Endothelial cell of umbilical vein (primary cell): Measurements from ENCODE around the gene TAOK1. TPM values are rescaled to one million over a fixed set of nuclear protein-coding genes. Genes with fewer than 3 reads are reported as not detected.

Experiments used
- BruUV-seq: library from RNA; stranded (reverse); fragments of 400-500 nt; replicated peaks from 2 replicates; lab custom pipeline; 2021; lab: Mats Ljungman, UMichigan
- CTCF ChIA-PET: fragments of 300-600, 350-600 bp; sonication (Branson Sonifier 250); formaldehyde crosslinking; loops from one replicate; lab custom pipeline; 2021; ENCODE audit warnings: antibody characterized with exemption, inconsistent platforms; lab: Charles Lee
- POLR2A ChIA-PET: fragments of 300-600, 350-600 bp; sonication (Branson Sonifier 250); formaldehyde crosslinking; loops from one replicate; lab custom pipeline; 2021; ENCODE audit warnings: antibody characterized with exemption, inconsistent platforms; lab: Charles Lee
- DNase-seq: peaks from one replicate; pipeline ENCODE4 v3.0.0-alpha.2; 2011; ENCODE audit warnings: low read depth, low spot score
- FAIRE-seq: peaks from 2 replicates; lab custom pipeline; 2011; peaks lifted over from hg19 to GRCh38; lab: Jason Lieb, UNC
- H2AFZ ChIP-seq: 2 replicates; pipeline ENCODE4 v1.6.0; 2012; ENCODE audit warnings: low read depth, low read length, control low read depth, inconsistent platforms
- H3K27ac ChIP-seq: 2 replicates; pipeline ENCODE4 v1.5.1; 2011; ENCODE audit warnings: low read depth, mild to moderate bottlenecking, control low read depth, low read length, moderate library complexity; ENCODE audit not compliant: insufficient read depth
- H3K27me3 ChIP-seq, 2 experiments: 2 replicates each; pipeline versions ENCODE4 v1.6.0 to v1.6.1; 2011; ENCODE audit warnings: low read length in 2 of 2, mixed read lengths in 1 of 2; ENCODE audit not compliant: control insufficient read depth in 2 of 2, insufficient read depth in 2 of 2
- H3K36me3 ChIP-seq, 2 experiments: 2 replicates in 1 of 2; 3 replicates in 1 of 2; pipeline ENCODE4 v1.5.1; 2011; ENCODE audit warnings: low read length in 2 of 2, mild to moderate bottlenecking in 1 of 2, moderate library complexity in 1 of 2; ENCODE audit not compliant: control insufficient read depth in 2 of 2, insufficient read depth in 2 of 2; ENCODE audit errors: extremely low read depth in 1 of 2
- H3K4me1 ChIP-seq: 3 replicates; pipeline ENCODE4 v1.5.1; 2011; ENCODE audit warnings: mild to moderate bottlenecking, low read length; ENCODE audit not compliant: control insufficient read depth, insufficient read depth; ENCODE audit errors: extremely low read depth
- H3K4me2 ChIP-seq: 2 replicates; pipeline ENCODE4 v1.6.1; 2011; ENCODE audit warnings: low read length, control low read depth, mixed read lengths; ENCODE audit not compliant: insufficient read depth
- H3K4me3 ChIP-seq, 3 experiments: fragments of 200-600 bp in 1 of 3; sonication (generic), shearing (Covaris generic) in 1 of 3; replicated peaks in 1 of 3; 2 replicates each; pipeline ENCODE4 v1.5.1; 2011 to 2016; ENCODE audit warnings: control low read depth in 3 of 3, low read length in 3 of 3, mild to moderate bottlenecking in 2 of 3, inconsistent platforms in 1 of 3, low read depth in 1 of 3, moderate library complexity in 1 of 3; ENCODE audit not compliant: insufficient read depth in 1 of 3
- H3K79me2 ChIP-seq: 2 replicates; pipeline ENCODE4 v1.6.0; 2012; ENCODE audit warnings: low read length, inconsistent platforms; ENCODE audit not compliant: control insufficient read depth, insufficient read depth
- H3K9ac ChIP-seq: replicated peaks from 2 replicates; pipeline ENCODE3; 2011; ENCODE audit warnings: low read length, control low read depth; ENCODE audit not compliant: insufficient read depth; ENCODE audit errors: extremely low read depth
- H3K9me1 ChIP-seq: replicated peaks from 3 replicates; pipeline ENCODE4 v1.6.0; 2011; ENCODE audit warnings: mild to moderate bottlenecking, low read length; ENCODE audit not compliant: control insufficient read depth, insufficient read depth; ENCODE audit errors: extremely low read depth
- H3K9me3 ChIP-seq: replicated peaks from 2 replicates; pipeline ENCODE4 v1.5.1; 2012; ENCODE audit warnings: low read length, inconsistent platforms; ENCODE audit not compliant: control insufficient read depth, insufficient read depth
- H4K20me1 ChIP-seq: replicated peaks from 2 replicates; pipeline ENCODE3; 2011; ENCODE audit warnings: mild to moderate bottlenecking, low read length; ENCODE audit not compliant: control insufficient read depth, insufficient read depth; ENCODE audit errors: extremely low read depth
- FOS ChIP-seq: IDR thresholded peaks from 2 replicates; pipeline ENCODE4 v1.6.1; 2011; ENCODE audit warnings: mild to moderate bottlenecking, low read length, moderate library complexity, borderline replicate concordance; ENCODE audit not compliant: insufficient read depth
- GATA2 ChIP-seq: IDR thresholded peaks from 2 replicates; pipeline ENCODE4 v1.7.0; 2011; ENCODE audit warnings: low read depth, mild to moderate bottlenecking, moderate library complexity, mixed read lengths, low read length; ENCODE audit not compliant: insufficient read length, insufficient read depth
- JUN ChIP-seq: IDR thresholded peaks from 2 replicates; pipeline ENCODE4 v1.6.1; 2011; ENCODE audit warnings: borderline replicate concordance, low read depth; ENCODE audit not compliant: insufficient read length, insufficient read depth
- MYC ChIP-seq: IDR thresholded peaks from one replicate; pipeline ENCODE4 v1.6.1; 2011; ENCODE audit warnings: mild to moderate bottlenecking, low read depth, low read length
- POLR2A ChIP-seq: IDR thresholded peaks from 2 replicates; pipeline ENCODE4 v1.6.1; 2012; ENCODE audit warnings: low read depth, mild to moderate bottlenecking, control low read depth, low read length
- POLR2AphosphoS5 ChIP-seq: IDR thresholded peaks from 2 replicates; pipeline ENCODE4 v1.6.1; 2012; ENCODE audit warnings: low read depth, mild to moderate bottlenecking, control low read depth, low read length, moderate library complexity; ENCODE audit not compliant: insufficient read depth
- dilution Hi-C: fragments of 300-500 bp; cut with MboI; formaldehyde crosslinking; loops from one replicate; pipeline ENCODE4 v1.15.0; 2019; ENCODE audit warnings: low sequenced_read_pairs; ENCODE audit not compliant: extremely low pct_ligation_motif_present
- intact Hi-C: fragments of 100-400 bp; cut with micrococcal nuclease; formaldehyde crosslinking; loops from one replicate; pipeline ENCODE4 v1.10.0; 2022
- polyA plus RNA-seq, 4 experiments: library from polyadenylated mRNA; depleted of rRNA in 3 of 4; stranded (reverse) in 3 of 4; unstranded in 1 of 4; fragments of >200 nt; gene quantifications; 2 replicates each; pipeline versions ENCODE4 v1.2.1 to v1.2.3, GENCODE V29; 2011 to 2012; ENCODE audit warnings: missing spikeins in 1 of 4
- total RNA-seq: library from RNA; stranded (reverse); gene quantifications from 2 replicates; pipeline ENCODE4 v1.2.3, GENCODE V29; 2021
- TF ChIP-seq, protein P1 (sequence below), 2 donors: IDR thresholded peaks; 1 replicate in 1 of 2; 2 replicates in 1 of 2; pipeline ENCODE4 v1.5.1; 2011; ENCODE audit warnings: low read length in 2 of 2, mild to moderate bottlenecking in 2 of 2, moderate library complexity in 2 of 2, control low read depth in 1 of 2, inconsistent platforms in 1 of 2, low read depth in 1 of 2; ENCODE audit not compliant: insufficient read depth in 1 of 2; ENCODE audit errors: extremely low read depth in 1 of 2
- TF ChIP-seq, protein P2 (sequence below): IDR thresholded peaks from 2 replicates; pipeline ENCODE4 v1.6.1; 2011; ENCODE audit not compliant: insufficient read depth, insufficient read length

The TAOK1 gene
- total and polyA plus RNA-seq, 2 donors (not counting 3 experiments of a cell fraction or from before 2014, with no cell fraction given), result 11.0 to 82.2 TPM

- DNase-seq (no peak), FAIRE-seq (no peak)
- Histone ChIP-seq H3K9ac (no peak overlapping the region), H3K4me1 (peaks cover 21% of the 10 kb centered on the region), H3K79me2 (peaks cover 87% of the 10 kb centered on the region), H3K4me2 (no peak overlapping the region), H2AFZ (no peak overlapping the region), H3K27ac (no peak overlapping the region), H3K9me3 (no peaks in the 10 kb centered on the region), H3K4me3 (no peak overlapping the region), H3K27me3 (no peaks in the 10 kb centered on the region), H4K20me1 (peaks cover 10% of the 10 kb centered on the region), H3K9me1 (no peaks in the 10 kb centered on the region), H3K36me3 (peaks cover 0 to 3% of the 10 kb centered on the region in 2 experiments)
- dilution Hi-C loops, result no loop called here
- CTCF ChIA-PET, result no interaction called here
- no peak for TF ChIP-seq MYC
- no peak for TF ChIP-seq POLR2AphosphoS5
- no peak for TF ChIP-seq FOS
- TF ChIP-seq GATA2, result no peak
- no peak for TF ChIP-seq POLR2A
- TF ChIP-seq JUN, result no peak
- TF ChIP-seq, protein P1, sequence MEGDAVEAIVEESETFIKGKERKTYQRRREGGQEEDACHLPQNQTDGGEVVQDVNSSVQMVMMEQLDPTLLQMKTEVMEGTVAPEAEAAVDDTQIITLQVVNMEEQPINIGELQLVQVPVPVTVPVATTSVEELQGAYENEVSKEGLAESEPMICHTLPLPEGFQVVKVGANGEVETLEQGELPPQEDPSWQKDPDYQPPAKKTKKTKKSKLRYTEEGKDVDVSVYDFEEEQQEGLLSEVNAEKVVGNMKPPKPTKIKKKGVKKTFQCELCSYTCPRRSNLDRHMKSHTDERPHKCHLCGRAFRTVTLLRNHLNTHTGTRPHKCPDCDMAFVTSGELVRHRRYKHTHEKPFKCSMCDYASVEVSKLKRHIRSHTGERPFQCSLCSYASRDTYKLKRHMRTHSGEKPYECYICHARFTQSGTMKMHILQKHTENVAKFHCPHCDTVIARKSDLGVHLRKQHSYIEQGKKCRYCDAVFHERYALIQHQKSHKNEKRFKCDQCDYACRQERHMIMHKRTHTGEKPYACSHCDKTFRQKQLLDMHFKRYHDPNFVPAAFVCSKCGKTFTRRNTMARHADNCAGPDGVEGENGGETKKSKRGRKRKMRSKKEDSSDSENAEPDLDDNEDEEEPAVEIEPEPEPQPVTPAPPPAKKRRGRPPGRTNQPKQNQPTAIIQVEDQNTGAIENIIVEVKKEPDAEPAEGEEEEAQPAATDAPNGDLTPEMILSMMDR (IDR thresholded peaks at IDR 0.05; ENCODE audit: extremely low read depth in 1 of 2, insufficient read depth in 1 of 2, low read depth in 1 of 2, low read length in 2 of 2), result no peak
- TF ChIP-seq, protein P2, sequence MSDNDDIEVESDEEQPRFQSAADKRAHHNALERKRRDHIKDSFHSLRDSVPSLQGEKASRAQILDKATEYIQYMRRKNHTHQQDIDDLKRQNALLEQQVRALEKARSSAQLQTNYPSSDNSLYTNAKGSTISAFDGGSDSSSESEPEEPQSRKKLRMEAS, result no peak
- POLR2A ChIA-PET, result no interaction called here
- no TSS peak for BruUV-seq
- intact Hi-C loops, result no loop called here
Observed at GRCh38 chr17:29443041-29443739, 53.0 kb downstream of the TAOK1 start.
